K562 (cell line): Measurements from ENCODE around the gene VWA7. TPM values are rescaled to one million over a fixed set of nuclear protein-coding genes. Genes with fewer than 3 reads are reported as not detected.

Experiments
- ASH1L ChIP-seq: fragments of 450-650 bp; IDR thresholded peaks from 2 replicates; pipeline ENCODE4 v1.6.1; 2018; ENCODE audit warnings: borderline replicate concordance, mild to moderate bottlenecking, low read depth; ENCODE audit not compliant: partially characterized antibody
- CGGBP1 ChIP-seq: fragments of 250-450 bp; sonication (Bioruptor Pico); IDR thresholded peaks from 2 replicates; pipeline ENCODE4 v1.9.0; 2021; ENCODE audit warnings: mild to moderate bottlenecking
- CREB5 ChIP-seq: fragments of 250-450 bp; sonication (Bioruptor Pico); IDR thresholded peaks from 2 replicates; pipeline ENCODE4 v1.5.0; 2020; ENCODE audit warnings: mild to moderate bottlenecking
- HBP1 ChIP-seq: fragments of 450-650 bp; formaldehyde crosslinking; IDR thresholded peaks from 2 replicates; pipeline ENCODE4 v1.4.0; 2022; ENCODE audit warnings: missing genetic modification characterization
- HDAC1 ChIP-seq, 2 experiments: fragments of 450-650 bp; IDR thresholded peaks; 2 replicates each; pipeline ENCODE4 v1.6.1; 2016 to 2017; ENCODE audit warnings: inconsistent platforms in 1 of 2, mild to moderate bottlenecking in 1 of 2, moderate library complexity in 1 of 2
- HDAC6 ChIP-seq: IDR thresholded peaks from 2 replicates; pipeline ENCODE4 v1.6.1; 2012; ENCODE audit warnings: low read depth, mild to moderate bottlenecking, control low read depth, inconsistent platforms, low read length, moderate library complexity
- HDGF ChIP-seq: fragments of 450-650 bp; IDR thresholded peaks from 2 replicates; pipeline ENCODE4 v1.6.1; 2016
- HMBOX1 ChIP-seq: sonication (generic); IDR thresholded peaks from 2 replicates; pipeline ENCODE4 v1.6.1; 2016
- LEF1 ChIP-seq: fragments of 450-650 bp; IDR thresholded peaks from 2 replicates; pipeline ENCODE4 v1.6.1; 2016; ENCODE audit warnings: mild to moderate bottlenecking
- NUFIP1 ChIP-seq: fragments of 450-650 bp; IDR thresholded peaks from 2 replicates; pipeline ENCODE4 v1.6.1; 2018; ENCODE audit not compliant: partially characterized antibody
- OTX1 ChIP-seq: fragments of 450-650 bp; formaldehyde crosslinking; IDR thresholded peaks from 2 replicates; pipeline ENCODE4 v1.4.0; 2022; ENCODE audit warnings: mild to moderate bottlenecking
- POLR2B ChIP-seq: fragments of 450-650 bp; IDR thresholded peaks from 2 replicates; pipeline ENCODE4 v1.6.1; 2018; ENCODE audit warnings: low read depth; ENCODE audit not compliant: partially characterized antibody
- PYGO2 ChIP-seq: fragments of 450-650 bp; IDR thresholded peaks from 2 replicates; pipeline ENCODE4 v1.6.1; 2016; ENCODE audit warnings: mild to moderate bottlenecking, missing genetic modification characterization, moderate library complexity, missing compliant biosample characterization
- RERE ChIP-seq: sonication (generic); formaldehyde crosslinking; IDR thresholded peaks from 2 replicates; pipeline ENCODE4 v1.8.0; 2023; ENCODE audit warnings: missing genetic modification reagents, mild to moderate bottlenecking, borderline replicate concordance
- SMARCE1 ChIP-seq: fragments of 450-650 bp; IDR thresholded peaks from 2 replicates; pipeline ENCODE4 v1.7.1; 2016; ENCODE audit warnings: mild to moderate bottlenecking
- SRSF1 ChIP-seq: fragments of 200-400 bp; formaldehyde crosslinking; IDR thresholded peaks from 2 replicates; pipeline ENCODE4 v1.6.1; 2017; ENCODE audit warnings: mild to moderate bottlenecking, low read depth, low read length, moderate library complexity
- ZNF140 ChIP-seq: fragments of 250-450 bp; sonication (Bioruptor Pico); IDR thresholded peaks from 2 replicates; pipeline ENCODE4 v1.8.0; 2021; ENCODE audit warnings: moderate library complexity, mild to moderate bottlenecking, inconsistent platforms
- ZNF57 ChIP-seq: fragments of 450-650 bp; formaldehyde crosslinking; IDR thresholded peaks from 2 replicates; pipeline ENCODE4 v1.4.0; 2020; ENCODE audit warnings: mild to moderate bottlenecking, moderate library complexity
- polyA plus RNA-seq, 8 experiments: library from polyadenylated mRNA; depleted of rRNA in 4 of 8; stranded (reverse) in 5 of 8; unstranded in 3 of 8; fragments of >200 nt; fragmentation: Nextera tagmentation in 2 of 8; fragmentation: Illumina TruSeq in 1 of 8; extraction: Ambion mirVana in 2 of 8; extraction: Trizol in 1 of 8; gene quantifications; 2 replicates each; pipeline versions ENCODE4 v1.2.1 to v1.2.3, GENCODE V29; 2011 to 2014; ENCODE audit warnings: inconsistent platforms in 1 of 8, missing spikeins in 1 of 8
- total RNA-seq, 7 experiments: library from RNA; depleted of rRNA in 6 of 7; stranded (reverse); fragments of >200 nt in 6 of 7; fragmentation: Illumina TruSeq in 2 of 7; extraction: Trizol in 2 of 7; gene quantifications; 2 replicates each; pipeline versions ENCODE4 v1.2.1 to v1.2.3, GENCODE V29; 2011 to 2021; ENCODE audit warnings: low replicate concordance in 1 of 7

Gene VWA7
- total and polyA plus RNA-seq, 9 of the 15 experiments (the other 6 are each of a cell fraction or from before 2014, with no cell fraction given) = 0.18 to 2.9 (median 0.95) TPM

- TF ChIP-seq RERE (CRISPR knock-in tag) = no peak
- TF ChIP-seq HDAC6 = no peak
- TF ChIP-seq LEF1 = peak; percentile 64
- TF ChIP-seq OTX1 (CRISPR knock-in tag) = peak; percentile 77
- TF ChIP-seq POLR2B = peak; percentile 46
- TF ChIP-seq HDGF = peak; percentile 84; the same call in 1 of the 2 replicates
- TF ChIP-seq CREB5 (CRISPR knock-in tag) = peak; percentile 39; the same call in 1 of the 2 replicates
- peak; percentile 82; the same call in 1 of the 2 replicates for TF ChIP-seq ZNF57 (CRISPR knock-in tag)
- TF ChIP-seq ASH1L = peak; percentile 8
- TF ChIP-seq SMARCE1 = peak; percentile 63; the same call in 1 of the 2 replicates
- TF ChIP-seq PYGO2 = no peak
- no peak for TF ChIP-seq ZNF140 (CRISPR knock-in tag)
- TF ChIP-seq HMBOX1 = peak; percentile 44; the same call in 1 of the 2 replicates
- no peak for TF ChIP-seq CGGBP1 (CRISPR knock-in tag)
- TF ChIP-seq NUFIP1 = peak; percentile 74
- peak in 1 of 2 experiments; percentile 91; a peak in 2 of 4 replicates for TF ChIP-seq HDAC1 (IDR thresholded peaks at IDR 0.05)
- TF ChIP-seq HBP1 = peak; percentile 94
- no peak for TF ChIP-seq SRSF1
Observed at GRCh38 chr6:31725502-31726350, 51.4 kb downstream of the VWA7 start (continued).
